Measurements from ENCODE around the gene IL21R. TPM values are rescaled to one million over a fixed set of nuclear protein-coding genes. Genes with fewer than 3 reads are reported as not detected.

Gene IL21R
- total RNA-seq, 3 donors from 2014 or later (not counting 1 experiment from before 2014, with no cell fraction given), result 24.3 to 45.7 (median 26.5) TPM

- no peak overlapping the region for H3K4me3 Mint-ChIP-seq
- no peak for DNase-seq
- intact Hi-C loops (cut with micrococcal nuclease), result no loop called here
- Histone ChIP-seq H3K36me3 (ENCODE audit: control insufficient read depth, insufficient read depth, low read length) (peaks cover 87% of the 10 kb centered on the region), H3K4me3 (ENCODE audit: low read length) (no peak overlapping the region), H3K9me3 (ENCODE audit: control insufficient read depth, insufficient read depth, low read length) (no peaks in the 10 kb centered on the region), H3K27me3 (ENCODE audit: control insufficient read depth, insufficient read depth, low read length) (no peaks in the 10 kb centered on the region), H3K4me1 (ENCODE audit: control insufficient read depth, insufficient read depth, low read length) (no peaks in the 10 kb centered on the region), H3K27ac (ENCODE audit: low read length) (no peak overlapping the region)
- peaks cover 50% of the 10 kb centered on the region for H3K36me3 Mint-ChIP-seq
- no peaks in the 10 kb centered on the region for H3K9me3 Mint-ChIP-seq
- WGBS (ENCODE audit: insufficient coverage), result 96% methylated on average over 15 of the region's 15 CpGs
- ATAC-seq, result no peak
- no peak overlapping the region for H3K27ac Mint-ChIP-seq
- no peak for TF ChIP-seq CTCF (IDR thresholded peaks at IDR 0.05)
- peaks cover 0 to 13% of the 10 kb centered on the region in 2 donors for H3K4me1 Mint-ChIP-seq
- H3K27me3 Mint-ChIP-seq (ENCODE audit: low read depth in 2 of 2), result no peaks in the 10 kb centered on the region
Observed at GRCh38 chr16:27472091-27473020, 70.4 kb downstream of the IL21R start.

- Histone ChIP-seq H3K27me3 (ENCODE audit: control insufficient read depth, insufficient read depth, low read length) (no peaks in the 10 kb centered on the region), H3K4me1 (ENCODE audit: control insufficient read depth, insufficient read depth, low read length) (no peaks in the 10 kb centered on the region), H3K27ac (ENCODE audit: low read length) (no peak overlapping the region), H3K36me3 (ENCODE audit: control insufficient read depth, insufficient read depth, low read length) (peaks cover 82% of the 10 kb centered on the region), H3K4me3 (ENCODE audit: low read length) (no peak overlapping the region), H3K9me3 (ENCODE audit: control insufficient read depth, insufficient read depth, low read length) (no peaks in the 10 kb centered on the region)
- intact Hi-C loops (cut with micrococcal nuclease), result no loop called here
- Mint-ChIP-seq H3K4me3 (no peak overlapping the region), H3K4me1 (peaks cover 0 to 13% of the 10 kb centered on the region in 2 donors), H3K9me3 (no peaks in the 10 kb centered on the region), H3K27ac (no peak overlapping the region), H3K27me3 (ENCODE audit: low read depth in 2 of 2) (no peaks in the 10 kb centered on the region), H3K36me3 (peaks cover 48% of the 10 kb centered on the region)
- no peak for TF ChIP-seq CTCF (IDR thresholded peaks at IDR 0.05)
- over 99% methylated on average over 9 of the region's 9 CpGs for WGBS (ENCODE audit: insufficient coverage)
- DNase-seq (no peak), ATAC-seq (no peak)
Observed at GRCh38 chr16:27473101-27473900, 71.3 kb downstream of the IL21R start.

- WGBS (ENCODE audit: insufficient coverage), result 98% methylated on average over 9 of the region's 9 CpGs
- Histone ChIP-seq H3K4me3 (ENCODE audit: low read length) (no peak overlapping the region), H3K4me1 (ENCODE audit: control insufficient read depth, insufficient read depth, low read length) (no peaks in the 10 kb centered on the region), H3K27ac (ENCODE audit: low read length) (no peak overlapping the region), H3K27me3 (ENCODE audit: control insufficient read depth, insufficient read depth, low read length) (no peaks in the 10 kb centered on the region), H3K9me3 (ENCODE audit: control insufficient read depth, insufficient read depth, low read length) (no peaks in the 10 kb centered on the region), H3K36me3 (ENCODE audit: control insufficient read depth, insufficient read depth, low read length) (peaks cover 82% of the 10 kb centered on the region)
- intact Hi-C loops (cut with micrococcal nuclease), result no loop called here
- no peak overlapping the region for H3K27ac Mint-ChIP-seq
- TF ChIP-seq CTCF (IDR thresholded peaks at IDR 0.05), result no peak
- H3K36me3 Mint-ChIP-seq, result peaks cover 52% of the 10 kb centered on the region
- no peak for DNase-seq
- no peak overlapping the region for H3K4me3 Mint-ChIP-seq
- H3K9me3 Mint-ChIP-seq, result no peaks in the 10 kb centered on the region
- H3K4me1 Mint-ChIP-seq, result peaks cover 0 to 13% of the 10 kb centered on the region in 2 donors
- H3K27me3 Mint-ChIP-seq (ENCODE audit: low read depth in 2 of 2), result no peaks in the 10 kb centered on the region
- no peak for ATAC-seq
Observed at GRCh38 chr16:27474041-27474440, 72.1 kb downstream of the IL21R start.
